Measurements from ENCODE around the gene ISG20.

GRCh38 chr15:88623632-88624031, 15.2 kb upstream of the ISG20 start:
- TF ChIP-seq YY1 (IDR thresholded peaks at IDR 0.05; ENCODE audit: insufficient read depth, insufficient read length) = no peak
- no peak for TF ChIP-seq ZNF274 (IDR thresholded peaks at IDR 0.05; ENCODE audit: low read depth, low read length)

Data from NT2/D1 (cell line).